ENCODE data around the gene HCST.
"Not testable (repeated sequence)": the region's sequence is repeated elsewhere in the genome, so short reads cannot be mapped to it uniquely, and the experiment has no call there.

The HCST gene

GRCh38 chr19:35907377-35907745, 5.0 kb downstream of the HCST start:
- no peak for DNase-seq

- no peak for DNase-seq
Observed at GRCh38 chr19:35908010-35908441, 5.7 kb downstream of the HCST start, which contains the start of gene TYROBP. Gene TYROBP (minus strand): TSS chr19:35908295. CDS start chr19:35908228, 67 bp downstream.

GRCh38 chr19:35908973-35909683, 6.8 kb downstream of the HCST start:
- no peak for DNase-seq

GRCh38 chr19:35909684-35910035, 7.3 kb downstream of the HCST start:
- no peak for DNase-seq

GRCh38 chr19:35910355-35910754, 8.0 kb downstream of the HCST start:
- DNase-seq: not testable (repeated sequence)

- no peak for DNase-seq
Observed at GRCh38 chr19:35911173-35911572, 8.8 kb downstream of the HCST start.

GRCh38 chr19:35911790-35912189, 9.5 kb downstream of the HCST start:
- no peak for DNase-seq

- no peak for DNase-seq
Observed at GRCh38 chr19:35913589-35913988, 11.3 kb downstream of the HCST start.

- no peak for DNase-seq
Observed at GRCh38 chr19:35915443-35915842, 13.1 kb downstream of the HCST start.

GRCh38 chr19:35919306-35919705, 17.0 kb downstream of the HCST start:
- DNase-seq: no peak

GRCh38 chr19:35921012-35921411, 18.7 kb downstream of the HCST start:
- no peak for DNase-seq

GRCh38 chr19:35925501-35925900, 23.2 kb downstream of the HCST start:
- no peak for DNase-seq

- no peak for DNase-seq
Observed at GRCh38 chr19:35928507-35928906, 26.2 kb downstream of the HCST start.

- DNase-seq: no peak
Observed at GRCh38 chr19:35929876-35930275, 27.5 kb downstream of the HCST start.

GRCh38 chr19:35931161-35931873, 29.0 kb downstream of the HCST start:
- DNase-seq: peak; percentile 99

GRCh38 chr19:35931874-35932202, 29.5 kb downstream of the HCST start:
- no peak for DNase-seq

GRCh38 chr19:35932291-35932936, 30.1 kb downstream of the HCST start:
- no peak for DNase-seq

GRCh38 chr19:35935911-35936737, 33.8 kb downstream of the HCST start, which contains the start of gene LRFN3:
Gene LRFN3 (plus strand): TSS chr19:35936374. CDS start chr19:35939426, 3,052 bp downstream.
- peak; percentile 83 for DNase-seq

- DNase-seq: no peak
Observed at GRCh38 chr19:35936738-35937268, 34.5 kb downstream of the HCST start.

- peak; percentile 37 for DNase-seq
Observed at GRCh38 chr19:35937345-35938281, 35.3 kb downstream of the HCST start.
